HG03025 (cell line): Measurements from ENCODE around the gene MID1.

ENCODE experiments used
- ATAC-seq: cut with Tn5 transposase; IDR thresholded peaks from one replicate; pipeline ENCODE4 v1.9.1; 2021; ENCODE audit warnings: mild to moderate bottlenecking, moderate library complexity; ENCODE audit not compliant: unreplicated experiment, low FRiP score

The MID1 gene

GRCh38 chrX:10505726-10506125 lies 114.7 kb downstream of the MID1 start:
- ATAC-seq, result no peak

GRCh38 chrX:10502961-10503360 lies 117.4 kb downstream of the MID1 start:
- ATAC-seq, result no peak

GRCh38 chrX:10501611-10502010 lies 118.8 kb downstream of the MID1 start:
- no peak for ATAC-seq

GRCh38 chrX:10496345-10496965 lies 123.9 kb downstream of the MID1 start:
- no peak for ATAC-seq

- ATAC-seq, result no peak
Observed at GRCh38 chrX:10495677-10496076, 124.7 kb downstream of the MID1 start.

- no peak for ATAC-seq
Observed at GRCh38 chrX:10492250-10492649, 128.1 kb downstream of the MID1 start.

GRCh38 chrX:10486373-10486772 lies 134.0 kb downstream of the MID1 start:
- no peak for ATAC-seq

GRCh38 chrX:10485326-10485725 lies 135.1 kb downstream of the MID1 start:
- no peak for ATAC-seq

GRCh38 chrX:10484683-10485247 lies 135.6 kb downstream of the MID1 start:
- ATAC-seq, result no peak

GRCh38 chrX:10483191-10483831 lies 137.1 kb downstream of the MID1 start:
- ATAC-seq, result no peak

GRCh38 chrX:10482708-10483107 lies 137.7 kb downstream of the MID1 start:
- no peak for ATAC-seq

- ATAC-seq, result no peak
Observed at GRCh38 chrX:10482261-10482660, 138.1 kb downstream of the MID1 start.

GRCh38 chrX:10480861-10481260 lies 139.5 kb downstream of the MID1 start:
- no peak for ATAC-seq

GRCh38 chrX:10479508-10479907 lies 140.9 kb downstream of the MID1 start:
- no peak for ATAC-seq

GRCh38 chrX:10477525-10477924 lies 142.9 kb downstream of the MID1 start:
- ATAC-seq, result no peak

GRCh38 chrX:10474913-10475568 lies 145.3 kb downstream of the MID1 start:
- ATAC-seq, result no peak

GRCh38 chrX:10474510-10474909 lies 145.9 kb downstream of the MID1 start:
- no peak for ATAC-seq

GRCh38 chrX:10471418-10471817 lies 149.0 kb downstream of the MID1 start:
- ATAC-seq, result no peak

- no peak for ATAC-seq
Observed at GRCh38 chrX:10470009-10470408, 150.4 kb downstream of the MID1 start.

- no peak for ATAC-seq
Observed at GRCh38 chrX:10467793-10468192, 152.6 kb downstream of the MID1 start.

- no peak for ATAC-seq
Observed at GRCh38 chrX:10465254-10465653, 155.1 kb downstream of the MID1 start.

- no peak for ATAC-seq
Observed at GRCh38 chrX:10457092-10457491, 163.3 kb downstream of the MID1 start.
